ENCODE results near the gene NKAIN2. TPM values are rescaled to one million over a fixed set of nuclear protein-coding genes. Genes with fewer than 3 reads are reported as not detected.

Gene NKAIN2
- total RNA-seq, 3 donors from 2014 or later (not counting 1 experiment from before 2014, with no cell fraction given), result 0.45 TPM; not detected in 2

- WGBS (ENCODE audit: insufficient coverage), result 83% methylated on average over 3 of the region's 3 CpGs
- no peak overlapping the region for H3K27ac Mint-ChIP-seq
- no peak overlapping the region for H3K4me3 Mint-ChIP-seq
- Histone ChIP-seq H3K4me1 (ENCODE audit: control insufficient read depth, insufficient read depth, low read length) (no peaks in the 10 kb centered on the region), H3K36me3 (ENCODE audit: control insufficient read depth, insufficient read depth, low read length) (no peaks in the 10 kb centered on the region), H3K27ac (ENCODE audit: low read length) (no peak overlapping the region), H3K9me3 (ENCODE audit: control insufficient read depth, insufficient read depth, low read length) (no peaks in the 10 kb centered on the region), H3K27me3 (ENCODE audit: control insufficient read depth, insufficient read depth, low read length) (peaks cover 2% of the 10 kb centered on the region), H3K4me3 (ENCODE audit: low read length) (no peak overlapping the region)
- H3K27me3 Mint-ChIP-seq (ENCODE audit: low read depth in 2 of 2), result peaks cover 1 to 10% of the 10 kb centered on the region in 2 donors
- H3K36me3 Mint-ChIP-seq, result no peaks in the 10 kb centered on the region
- DNase-seq (no peak), ATAC-seq (no peak)
- intact Hi-C loops (cut with micrococcal nuclease), result no loop called here
- H3K4me1 Mint-ChIP-seq, result no peaks in the 10 kb centered on the region
- TF ChIP-seq, protein P1, sequence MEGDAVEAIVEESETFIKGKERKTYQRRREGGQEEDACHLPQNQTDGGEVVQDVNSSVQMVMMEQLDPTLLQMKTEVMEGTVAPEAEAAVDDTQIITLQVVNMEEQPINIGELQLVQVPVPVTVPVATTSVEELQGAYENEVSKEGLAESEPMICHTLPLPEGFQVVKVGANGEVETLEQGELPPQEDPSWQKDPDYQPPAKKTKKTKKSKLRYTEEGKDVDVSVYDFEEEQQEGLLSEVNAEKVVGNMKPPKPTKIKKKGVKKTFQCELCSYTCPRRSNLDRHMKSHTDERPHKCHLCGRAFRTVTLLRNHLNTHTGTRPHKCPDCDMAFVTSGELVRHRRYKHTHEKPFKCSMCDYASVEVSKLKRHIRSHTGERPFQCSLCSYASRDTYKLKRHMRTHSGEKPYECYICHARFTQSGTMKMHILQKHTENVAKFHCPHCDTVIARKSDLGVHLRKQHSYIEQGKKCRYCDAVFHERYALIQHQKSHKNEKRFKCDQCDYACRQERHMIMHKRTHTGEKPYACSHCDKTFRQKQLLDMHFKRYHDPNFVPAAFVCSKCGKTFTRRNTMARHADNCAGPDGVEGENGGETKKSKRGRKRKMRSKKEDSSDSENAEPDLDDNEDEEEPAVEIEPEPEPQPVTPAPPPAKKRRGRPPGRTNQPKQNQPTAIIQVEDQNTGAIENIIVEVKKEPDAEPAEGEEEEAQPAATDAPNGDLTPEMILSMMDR (IDR thresholded peaks at IDR 0.05), result no peak
- no peaks in the 10 kb centered on the region for H3K9me3 Mint-ChIP-seq
Measured at GRCh38 chr6:123810214-123810613, 6.5 kb downstream of the NKAIN2 start.

DNA sequence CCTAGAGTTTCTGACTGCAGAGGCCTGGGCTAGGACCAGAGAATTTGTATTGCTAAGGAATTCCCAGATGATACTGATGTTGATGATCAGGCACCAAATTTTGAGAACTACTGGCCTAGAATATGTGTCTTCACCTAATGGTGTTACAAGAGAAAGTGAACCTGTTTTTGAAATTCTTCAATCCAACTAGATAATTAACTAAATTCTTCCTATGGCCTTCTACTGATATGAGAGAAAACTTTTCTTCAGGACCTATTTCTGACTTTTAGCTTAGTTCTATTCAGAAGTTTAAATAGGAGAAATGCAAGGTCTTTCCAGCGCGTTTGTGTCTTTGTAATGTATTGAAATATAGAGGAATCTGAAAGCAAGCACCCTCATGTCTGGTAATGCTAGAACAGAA lies 7.3 kb downstream of the NKAIN2 start:
- Histone ChIP-seq H3K9me3 (ENCODE audit: control insufficient read depth, insufficient read depth, low read length) (no peaks in the 10 kb centered on the region), H3K4me1 (ENCODE audit: control insufficient read depth, insufficient read depth, low read length) (no peaks in the 10 kb centered on the region), H3K4me3 (ENCODE audit: low read length) (no peak overlapping the region), H3K27ac (ENCODE audit: low read length) (no peak overlapping the region), H3K36me3 (ENCODE audit: control insufficient read depth, insufficient read depth, low read length) (no peaks in the 10 kb centered on the region), H3K27me3 (ENCODE audit: control insufficient read depth, insufficient read depth, low read length) (no peaks in the 10 kb centered on the region)
- intact Hi-C loops (cut with micrococcal nuclease), result no loop called here
- Mint-ChIP-seq H3K9me3 (peaks cover 1 to 2% of the 10 kb centered on the region in 2 donors), H3K27me3 (ENCODE audit: low read depth in 2 of 2) (peaks cover 0 to 2% of the 10 kb centered on the region in 2 donors), H3K27ac (no peak overlapping the region), H3K4me3 (no peak overlapping the region), H3K36me3 (no peaks in the 10 kb centered on the region), H3K4me1 (no peaks in the 10 kb centered on the region)
- DNase-seq, result no peak
- WGBS (ENCODE audit: insufficient coverage), result 68% methylated on average over 2 of the region's 2 CpGs
- ATAC-seq, result no peak
- TF ChIP-seq, protein P1 (IDR thresholded peaks at IDR 0.05), result no peak

DNA sequence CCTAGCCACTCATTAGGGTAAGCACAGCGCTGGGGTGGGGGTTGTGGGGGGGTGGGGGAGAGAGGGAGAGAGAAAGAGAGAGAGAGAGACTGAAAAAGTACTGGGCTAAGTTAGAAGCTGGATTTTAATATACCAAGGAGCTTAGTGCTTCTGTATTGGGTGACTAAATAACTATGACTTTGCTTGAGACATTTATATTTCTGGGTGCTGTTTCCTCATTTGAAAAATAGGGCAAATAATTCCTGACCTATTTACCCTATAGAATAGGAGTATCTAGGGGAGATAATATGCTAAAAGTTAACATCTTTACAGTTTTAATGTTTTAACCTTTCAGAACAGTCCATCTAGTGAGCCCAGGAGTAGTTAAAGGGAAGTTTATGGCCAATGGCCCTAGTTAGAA lies 7.7 kb downstream of the NKAIN2 start:
- Mint-ChIP-seq H3K9me3 (peaks cover 4% of the 10 kb centered on the region in 2 donors), H3K27ac (no peak overlapping the region), H3K4me3 (no peak overlapping the region), H3K27me3 (ENCODE audit: low read depth in 2 of 2) (no peaks in the 10 kb centered on the region), H3K4me1 (no peaks in the 10 kb centered on the region), H3K36me3 (no peaks in the 10 kb centered on the region)
- TF ChIP-seq, protein P1 (IDR thresholded peaks at IDR 0.05), result no peak
- intact Hi-C loops (cut with micrococcal nuclease), result no loop called here
- Histone ChIP-seq H3K9me3 (ENCODE audit: control insufficient read depth, insufficient read depth, low read length) (no peaks in the 10 kb centered on the region), H3K4me1 (ENCODE audit: control insufficient read depth, insufficient read depth, low read length) (no peaks in the 10 kb centered on the region), H3K27me3 (ENCODE audit: control insufficient read depth, insufficient read depth, low read length) (no peaks in the 10 kb centered on the region), H3K36me3 (ENCODE audit: control insufficient read depth, insufficient read depth, low read length) (no peaks in the 10 kb centered on the region), H3K4me3 (ENCODE audit: low read length) (no peak overlapping the region), H3K27ac (ENCODE audit: low read length) (no peak overlapping the region)
- ATAC-seq, result no peak
- DNase-seq, result no peak
- no CpG with 5 or more reads among the region's 1 CpG for WGBS (ENCODE audit: insufficient coverage)

DNA sequence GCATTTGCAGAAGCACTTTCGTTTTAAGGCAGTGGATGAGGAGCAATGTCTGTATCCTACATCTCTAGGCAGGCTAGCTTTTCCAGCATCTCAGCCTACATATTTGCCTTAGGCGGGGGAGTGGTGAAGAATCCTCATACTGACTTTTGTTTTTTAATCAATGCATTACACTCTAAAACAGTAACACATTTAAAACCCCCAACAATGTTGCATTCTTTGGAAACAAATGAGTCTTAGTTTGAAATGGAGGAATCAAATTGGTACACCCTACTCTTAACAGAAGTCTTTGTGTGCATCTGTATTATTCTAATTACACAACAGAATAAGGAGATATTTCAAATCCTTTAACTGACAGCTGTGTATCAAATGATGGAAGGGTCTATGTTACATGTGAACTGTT lies 9.0 kb downstream of the NKAIN2 start:
- H3K9me3 Mint-ChIP-seq, result peaks cover 9% of the 10 kb centered on the region in 2 donors
- H3K27ac ChIP-seq (ENCODE audit: low read length), result no peak overlapping the region
- H3K4me3 ChIP-seq (ENCODE audit: low read length), result no peak overlapping the region
- no peaks in the 10 kb centered on the region for H3K27me3 Mint-ChIP-seq (ENCODE audit: low read depth in 2 of 2)
- no peaks in the 10 kb centered on the region for H3K4me1 ChIP-seq (ENCODE audit: control insufficient read depth, insufficient read depth, low read length)
- intact Hi-C loops (cut with micrococcal nuclease), result no loop called here
- H3K36me3 Mint-ChIP-seq, result no peaks in the 10 kb centered on the region
- 48% methylated on average over 2 of the region's 2 CpGs for whole genome bisulfite sequencing (ENCODE audit: insufficient coverage)
- no peaks in the 10 kb centered on the region for H3K9me3 ChIP-seq (ENCODE audit: control insufficient read depth, insufficient read depth, low read length)
- TF ChIP-seq, protein P1 (IDR thresholded peaks at IDR 0.05), result no peak
- H3K27me3 ChIP-seq (ENCODE audit: control insufficient read depth, insufficient read depth, low read length), result no peaks in the 10 kb centered on the region
- no peak overlapping the region for H3K27ac Mint-ChIP-seq
- DNase-seq (no peak), ATAC-seq (no peak)
- H3K36me3 ChIP-seq (ENCODE audit: control insufficient read depth, insufficient read depth, low read length), result no peaks in the 10 kb centered on the region
- H3K4me3 Mint-ChIP-seq, result no peak overlapping the region
- no peaks in the 10 kb centered on the region for H3K4me1 Mint-ChIP-seq
